T follicular helper cell (primary cell): Measurements from ENCODE around the gene SLC51A.
"Not testable (repeated sequence)": the region's sequence is repeated elsewhere in the genome, so short reads cannot be mapped to it uniquely, and the experiment has no call there.

Source experiments
- DNase-seq: peaks from one replicate; pipeline ENCODE4 v3.0.0-alpha.2; 2020; ENCODE audit warnings: low read depth

Gene SLC51A

DNA sequence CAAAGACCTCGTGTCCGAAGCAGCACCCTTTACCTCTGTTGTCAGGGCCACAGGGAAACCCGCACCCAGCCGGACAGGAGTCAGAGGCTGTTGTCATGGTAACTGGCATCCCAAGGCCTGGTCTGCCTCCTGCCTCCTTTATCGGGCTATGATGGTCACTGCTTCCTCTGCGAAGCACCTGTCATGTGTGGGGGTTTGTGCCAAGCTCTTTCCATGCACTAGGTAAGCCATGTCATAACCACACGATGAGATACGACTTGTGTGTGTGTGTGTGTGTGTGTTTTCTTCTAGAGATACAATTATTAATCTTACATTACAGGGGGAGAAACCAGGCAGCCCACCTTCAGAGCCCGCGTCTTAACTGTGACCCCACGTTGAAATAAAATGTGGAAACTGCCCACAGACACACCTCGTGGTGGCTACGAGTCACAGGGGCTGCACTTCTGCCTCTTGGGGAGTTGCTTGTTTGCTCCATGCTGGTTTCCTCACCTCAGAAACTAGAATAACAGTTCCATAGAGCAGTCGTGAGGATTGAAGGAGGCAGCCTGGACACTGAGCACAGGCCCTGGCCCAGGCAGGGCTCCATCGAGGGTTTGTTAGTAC, 23.1 kb upstream of the SLC51A start:
- no peak for DNase-seq

DNA sequence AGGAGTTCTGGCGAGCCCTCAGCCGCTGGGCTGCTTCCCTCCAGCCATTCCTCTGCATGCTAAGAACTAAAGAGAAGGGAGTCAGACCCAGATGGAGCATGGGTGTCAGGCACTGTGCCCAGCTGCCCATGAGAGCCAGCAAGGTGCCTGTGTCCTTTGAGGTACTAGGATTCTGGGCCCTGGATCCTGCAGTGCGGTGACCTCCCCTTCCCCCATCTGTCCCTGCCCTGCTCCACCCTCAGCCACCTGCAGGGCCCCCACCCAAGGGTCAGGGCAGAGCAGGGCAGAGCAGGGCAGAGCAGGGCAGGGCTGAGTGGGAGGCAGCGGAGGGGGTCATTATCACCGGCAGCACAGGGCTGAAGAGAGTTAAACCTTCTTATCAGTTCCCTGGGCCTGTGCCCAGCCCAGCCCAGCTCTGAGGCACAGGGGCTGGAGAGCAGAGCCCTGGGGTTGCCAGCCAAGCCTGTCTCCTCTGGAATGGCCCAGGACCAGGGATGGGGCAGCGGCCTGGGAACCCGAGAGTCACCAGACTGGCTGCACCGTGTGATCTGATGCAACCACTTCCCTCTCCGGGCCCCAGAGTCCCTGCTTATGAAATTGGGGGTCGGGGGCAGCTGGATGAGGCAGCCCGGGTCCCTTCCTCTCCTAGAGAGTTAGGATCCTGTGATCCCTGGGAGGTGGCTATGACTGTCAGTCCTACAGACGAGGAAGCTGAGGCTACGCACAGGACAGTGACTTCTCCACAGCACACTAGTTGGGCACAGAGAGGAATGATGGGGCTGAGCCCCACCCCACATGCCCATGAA, 22.4 kb upstream of the SLC51A start:
- no peak for DNase-seq

DNA sequence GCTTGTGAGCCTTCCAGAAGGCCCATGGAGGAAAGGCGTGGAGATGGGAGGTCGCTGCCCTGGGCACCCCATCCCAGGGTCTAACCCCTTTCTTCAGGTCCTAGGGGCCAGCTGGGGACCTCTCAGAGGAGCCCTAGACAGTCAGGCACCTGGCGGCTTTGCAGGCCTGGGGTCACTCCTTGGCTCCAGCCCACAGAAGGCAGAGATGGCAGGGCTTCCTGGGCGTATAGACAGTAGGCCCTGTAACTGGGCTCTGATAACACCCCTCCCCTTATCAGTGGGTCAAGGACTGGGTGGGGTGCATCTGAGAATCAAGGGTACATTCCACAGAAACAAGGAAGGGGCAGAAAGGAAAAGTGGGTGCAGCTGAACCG, 21.8 kb upstream of the SLC51A start:
- no peak for DNase-seq

DNA sequence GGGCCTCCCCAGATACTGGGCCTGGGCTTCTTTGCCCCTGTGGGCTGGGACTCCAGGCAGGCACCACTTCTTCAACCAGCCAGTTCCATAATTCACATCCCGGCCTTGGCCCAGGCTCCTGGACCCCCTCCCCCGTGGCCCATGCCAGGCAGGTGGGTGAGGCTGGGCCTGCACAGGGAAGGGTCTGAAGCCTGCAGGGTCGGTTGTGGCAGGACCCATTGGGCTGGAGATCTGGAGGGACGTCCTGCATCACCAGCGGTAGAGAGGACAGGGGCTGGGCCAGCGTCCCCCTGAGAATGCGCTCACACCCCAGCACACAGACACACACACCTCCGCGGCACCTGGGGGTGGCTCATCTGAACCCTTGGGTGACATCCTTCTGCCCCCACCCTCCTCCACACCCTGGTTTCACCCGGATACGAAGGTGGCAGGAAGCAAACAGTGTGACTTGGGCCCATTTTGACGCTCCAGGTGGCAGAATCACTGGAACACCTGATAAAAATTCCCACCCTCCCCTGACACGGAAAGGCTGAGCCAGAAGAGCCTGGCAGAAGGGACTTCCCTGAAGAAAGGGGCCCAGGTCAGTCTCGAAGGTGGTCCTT, 20.6 kb upstream of the SLC51A start:
- no peak for DNase-seq

DNA sequence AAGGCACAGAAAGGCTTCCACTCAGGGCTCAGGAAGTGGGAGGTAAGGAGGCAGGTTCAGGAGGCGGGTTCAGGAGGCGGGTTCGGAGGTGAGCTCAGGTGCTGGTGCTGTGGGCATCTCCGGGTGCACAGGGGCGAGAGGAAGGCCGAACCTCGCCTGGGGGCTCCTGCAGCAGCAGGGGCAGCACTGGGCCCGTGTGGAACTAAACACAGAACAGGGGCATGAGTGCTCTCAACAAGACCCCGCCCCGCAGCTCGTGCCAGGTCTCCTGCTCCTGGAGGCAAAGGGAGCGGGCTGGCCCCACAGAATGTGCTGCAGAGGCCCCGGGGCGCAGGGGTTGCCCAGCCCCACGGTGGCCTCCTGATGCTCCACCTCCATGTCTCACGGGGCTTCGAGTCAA, 18.8 kb upstream of the SLC51A start:
- no peak for DNase-seq

DNA sequence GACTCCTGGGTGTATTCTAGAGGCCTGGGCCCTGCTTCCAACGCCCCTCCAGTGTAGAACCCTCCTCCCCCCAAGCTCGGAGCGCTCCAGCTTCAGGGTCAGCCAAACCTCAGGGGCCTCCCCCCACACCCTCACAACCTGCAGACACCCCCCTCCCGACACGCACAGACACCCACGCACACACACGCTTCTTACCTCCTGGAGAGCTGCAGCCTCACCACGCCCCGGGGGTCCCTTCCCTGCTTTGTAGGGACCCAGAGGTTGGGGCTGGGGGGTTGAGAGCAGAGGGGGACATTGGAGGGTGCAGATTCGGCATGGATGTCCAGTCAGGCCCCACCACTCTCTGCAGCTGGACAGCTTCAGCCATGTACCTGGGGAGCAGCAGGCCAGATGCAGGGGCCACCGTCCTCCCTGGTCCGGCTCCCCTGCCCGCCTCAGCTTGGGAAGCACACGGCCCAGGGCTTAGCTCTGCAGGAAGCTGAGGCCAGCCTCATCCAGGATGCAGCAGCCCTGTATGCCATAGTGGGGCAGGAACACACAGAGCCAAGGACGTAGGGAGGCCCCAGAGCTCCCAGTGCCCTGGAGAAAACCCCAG, 18.2 kb upstream of the SLC51A start:
- DNase-seq = no peak

DNA sequence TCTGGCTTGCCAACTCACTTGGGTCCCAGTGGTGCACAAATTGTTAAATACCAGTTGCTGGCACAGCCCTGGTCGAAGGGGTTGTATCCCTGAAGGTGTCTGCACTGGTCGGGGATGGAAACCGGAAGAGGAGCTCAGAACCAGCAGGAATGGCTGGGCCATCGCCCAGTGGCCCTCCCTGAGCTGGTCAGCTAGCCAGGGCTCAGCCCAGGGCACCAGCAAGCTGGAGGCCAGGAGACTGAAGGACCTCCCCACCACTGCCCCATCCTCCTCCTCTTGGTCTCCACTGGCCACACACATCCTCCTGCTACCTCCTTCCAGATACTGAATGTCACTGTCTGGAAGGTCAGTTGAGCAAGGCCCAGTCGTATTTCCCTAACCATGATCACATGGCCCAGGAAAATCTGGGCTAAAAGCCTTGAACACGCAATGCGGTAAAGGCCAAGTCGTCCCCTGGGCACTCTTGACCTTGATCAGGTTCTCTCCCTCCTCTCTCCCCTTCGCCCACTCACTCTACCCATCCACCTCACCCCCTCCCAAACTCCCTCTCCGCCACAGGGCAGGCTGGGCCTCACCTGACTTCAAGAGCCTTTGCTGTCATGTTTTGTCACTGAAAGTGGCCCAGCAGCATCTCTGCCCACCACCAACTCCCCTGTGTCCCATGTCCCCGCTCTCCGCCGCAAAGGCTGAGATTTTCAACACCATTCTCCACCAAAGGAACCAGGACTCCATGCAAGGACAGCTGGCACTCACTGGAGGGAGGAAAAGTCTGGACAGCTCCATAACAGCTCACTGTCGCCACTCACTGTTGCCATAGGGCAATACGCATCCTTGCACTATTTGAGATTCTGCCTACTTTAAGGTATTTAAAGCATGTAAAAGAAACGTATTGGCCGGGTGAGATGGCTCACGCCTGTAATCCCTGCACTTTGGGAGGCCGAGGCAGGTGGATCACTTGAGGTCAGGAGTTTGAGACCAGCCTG, 17.3 kb upstream of the SLC51A start:
- DNase-seq = no peak

DNA sequence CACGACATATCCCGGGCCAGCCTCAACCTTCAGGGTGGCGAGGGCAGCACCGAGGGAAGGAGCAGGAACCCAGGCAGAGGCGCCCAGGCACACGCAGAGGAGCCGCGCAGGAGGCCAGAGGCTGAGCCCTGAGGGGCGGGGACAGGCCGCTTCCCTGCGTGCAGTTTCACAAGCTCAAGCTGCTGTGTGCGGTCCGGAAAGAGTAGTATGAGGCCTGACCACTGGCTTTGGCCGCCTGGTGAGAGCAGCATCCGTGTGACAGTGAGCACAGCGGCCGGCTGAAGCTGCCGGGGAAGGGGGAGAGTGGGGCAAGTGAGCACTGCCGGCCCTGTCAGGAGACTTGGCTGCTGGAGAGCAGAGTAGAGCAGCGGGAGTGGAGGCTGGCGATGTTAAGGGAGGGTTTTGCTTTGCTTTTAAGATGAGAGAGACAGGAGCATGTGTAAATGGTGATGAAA, 13.8 kb upstream of the SLC51A start:
- DNase-seq = no peak

DNA sequence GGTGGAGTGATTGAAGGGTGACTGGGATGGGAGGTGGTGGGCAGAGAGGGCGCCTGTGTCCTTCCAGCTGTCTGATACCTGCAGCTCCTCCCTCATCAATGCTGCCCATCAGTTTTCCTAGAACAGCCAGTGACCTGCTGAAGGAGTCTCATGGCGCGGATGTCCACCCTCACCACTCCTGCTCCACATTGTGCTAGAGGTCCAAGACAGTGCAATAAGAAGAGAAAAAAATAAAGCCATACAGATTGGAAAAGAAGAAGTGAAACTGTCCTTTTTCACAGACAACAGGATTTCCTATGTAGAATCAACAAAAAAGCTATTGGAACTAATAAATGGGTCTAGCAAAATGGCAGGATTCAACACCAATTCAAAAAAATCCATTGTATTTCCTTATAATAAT, 12.5 kb upstream of the SLC51A start:
- DNase-seq = no peak

DNA sequence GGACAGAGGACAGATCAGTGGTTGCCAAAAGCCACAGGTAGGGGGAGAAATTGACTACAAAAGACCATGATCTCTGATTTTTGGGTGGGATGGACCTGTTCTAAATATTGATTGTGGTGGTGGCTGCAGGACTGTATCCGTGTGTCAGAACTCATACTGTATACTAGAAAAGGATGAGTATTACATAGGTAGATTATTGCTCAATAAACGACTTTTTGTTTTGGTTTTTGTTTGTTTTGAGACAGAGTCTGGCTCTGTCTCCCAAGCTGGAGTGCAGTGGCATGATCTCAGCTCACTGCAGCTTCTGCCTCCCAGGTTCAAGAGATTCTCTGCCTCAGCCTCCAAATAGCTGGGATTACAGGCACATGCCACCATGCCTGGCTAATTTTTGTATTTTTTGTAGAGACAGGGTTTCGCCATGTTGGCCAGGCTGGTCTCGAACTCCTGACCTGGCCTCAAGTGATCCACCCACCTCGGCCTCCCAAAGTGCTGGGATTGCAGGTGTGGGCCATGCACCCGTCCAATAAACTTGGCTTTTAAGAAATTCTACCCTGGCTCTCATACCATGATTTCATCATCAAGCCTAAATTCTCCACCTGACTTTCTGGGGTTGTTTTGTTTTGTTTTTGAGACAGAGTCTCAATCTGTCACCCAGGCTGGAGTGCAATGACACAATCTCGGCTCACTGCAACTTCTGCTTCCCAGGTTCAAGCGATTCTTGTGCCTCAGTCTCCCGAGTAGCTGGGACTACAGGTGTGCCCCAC, 10.7 kb upstream of the SLC51A start:
- DNase-seq = not testable (repeated sequence)

DNA sequence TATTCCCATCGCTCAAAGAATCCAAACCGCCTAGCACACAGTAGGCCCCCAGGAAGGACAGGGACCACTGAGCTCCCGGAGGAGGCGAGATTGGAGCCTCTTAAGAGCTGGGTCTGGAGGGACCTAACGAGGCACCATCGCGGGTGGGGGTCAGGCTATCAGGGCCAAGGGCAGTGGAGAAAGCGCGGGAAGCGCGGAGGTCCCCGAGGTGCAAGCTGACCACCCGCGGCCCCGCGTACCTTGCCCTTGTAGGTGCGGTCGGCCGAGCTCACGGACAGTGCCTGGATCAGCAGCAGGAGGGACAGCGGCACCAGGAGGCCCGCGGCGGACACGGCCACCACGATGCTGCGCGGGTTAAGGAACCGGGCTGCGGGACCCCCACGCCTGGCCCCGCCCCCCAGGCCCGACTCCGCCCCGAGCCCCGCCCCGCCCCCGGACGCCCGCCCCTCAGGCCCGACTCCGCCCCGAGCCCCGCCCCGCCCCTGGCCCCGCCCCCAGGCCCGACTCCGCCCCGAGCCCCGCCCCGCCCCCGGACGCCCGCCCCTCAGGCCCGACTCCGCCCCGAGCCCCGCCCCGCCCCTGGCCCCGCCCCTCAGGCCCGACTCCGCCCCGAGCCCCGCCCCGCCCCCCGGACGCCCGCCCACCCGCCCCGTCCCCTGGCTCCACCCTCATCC, 9.0 kb upstream of the SLC51A start:
- no peak for DNase-seq

DNA sequence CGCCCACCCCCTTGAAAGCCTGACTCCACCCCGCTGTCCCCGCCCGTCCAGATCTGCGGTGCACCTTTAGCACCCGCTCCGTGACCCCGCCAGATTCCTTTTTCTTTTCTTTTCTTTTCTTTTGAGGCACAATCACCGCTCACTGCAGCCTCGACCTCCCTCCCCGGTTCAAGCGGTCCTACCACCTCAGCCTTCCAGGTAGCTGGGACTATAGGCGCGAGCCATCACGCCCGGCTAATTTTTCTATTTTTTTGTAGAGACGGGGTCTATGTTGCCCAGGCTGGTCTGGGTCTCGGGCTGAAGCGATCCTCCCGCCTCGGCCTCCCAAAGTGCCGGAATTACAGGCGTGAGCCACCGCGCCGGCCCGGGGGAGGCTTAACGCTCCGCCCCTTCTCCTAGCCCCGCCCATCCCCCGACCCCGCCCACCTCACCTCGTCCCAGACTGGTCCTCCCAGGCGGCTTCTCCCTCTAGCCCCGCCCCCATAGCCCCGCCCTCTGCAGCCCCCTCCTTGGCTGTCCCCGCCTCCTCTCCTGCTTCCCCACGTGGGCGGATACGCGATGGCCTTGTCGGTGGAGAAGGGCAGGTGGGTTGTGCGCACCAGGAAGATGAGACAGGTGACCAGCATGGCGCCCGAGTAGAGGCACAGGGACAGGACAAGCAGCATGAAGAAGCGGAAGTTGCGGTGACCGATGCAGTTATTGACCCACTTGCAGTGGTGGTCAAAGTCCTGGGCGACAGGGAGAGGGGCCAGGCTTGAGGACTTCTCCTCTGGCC, 8.3 kb upstream of the SLC51A start:
- DNase-seq = peak; percentile 59

DNA sequence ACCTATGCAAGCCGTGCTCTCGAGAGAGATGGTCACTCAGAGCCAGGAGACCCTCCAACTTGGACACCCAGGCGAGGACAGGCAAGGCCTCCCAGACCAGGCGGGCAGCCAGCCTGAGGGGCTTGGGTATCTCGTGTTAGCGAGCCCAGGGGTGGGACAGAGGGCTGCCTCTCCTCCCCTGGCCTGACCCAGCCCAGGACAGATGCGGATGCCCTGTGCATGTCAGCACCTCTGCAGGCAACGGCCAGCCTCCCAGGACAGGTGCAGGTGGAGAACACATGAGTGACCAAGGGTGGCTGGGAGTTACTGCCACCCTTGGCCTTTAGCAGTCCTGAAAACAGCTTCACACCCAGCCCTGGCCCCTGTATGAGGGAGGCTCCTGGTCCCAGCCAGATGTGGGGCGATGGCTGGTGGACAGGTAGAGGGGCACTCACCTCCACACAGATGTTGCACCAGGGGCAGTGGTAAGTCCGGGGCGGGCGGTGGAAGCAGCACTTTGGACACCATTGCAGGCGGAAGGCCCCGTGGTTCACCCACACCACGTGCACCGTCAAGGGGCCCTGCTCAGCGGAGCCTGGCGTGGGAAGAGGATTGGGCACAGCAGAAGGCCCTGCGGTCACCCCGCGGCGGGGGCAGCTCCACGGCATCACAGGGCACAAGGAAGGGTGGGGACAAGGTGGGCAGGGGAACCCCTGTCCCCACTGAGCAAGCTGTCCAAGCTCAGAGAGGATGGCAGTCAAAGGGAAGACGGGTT, 7.2 kb upstream of the SLC51A start:
- DNase-seq = no peak

DNA sequence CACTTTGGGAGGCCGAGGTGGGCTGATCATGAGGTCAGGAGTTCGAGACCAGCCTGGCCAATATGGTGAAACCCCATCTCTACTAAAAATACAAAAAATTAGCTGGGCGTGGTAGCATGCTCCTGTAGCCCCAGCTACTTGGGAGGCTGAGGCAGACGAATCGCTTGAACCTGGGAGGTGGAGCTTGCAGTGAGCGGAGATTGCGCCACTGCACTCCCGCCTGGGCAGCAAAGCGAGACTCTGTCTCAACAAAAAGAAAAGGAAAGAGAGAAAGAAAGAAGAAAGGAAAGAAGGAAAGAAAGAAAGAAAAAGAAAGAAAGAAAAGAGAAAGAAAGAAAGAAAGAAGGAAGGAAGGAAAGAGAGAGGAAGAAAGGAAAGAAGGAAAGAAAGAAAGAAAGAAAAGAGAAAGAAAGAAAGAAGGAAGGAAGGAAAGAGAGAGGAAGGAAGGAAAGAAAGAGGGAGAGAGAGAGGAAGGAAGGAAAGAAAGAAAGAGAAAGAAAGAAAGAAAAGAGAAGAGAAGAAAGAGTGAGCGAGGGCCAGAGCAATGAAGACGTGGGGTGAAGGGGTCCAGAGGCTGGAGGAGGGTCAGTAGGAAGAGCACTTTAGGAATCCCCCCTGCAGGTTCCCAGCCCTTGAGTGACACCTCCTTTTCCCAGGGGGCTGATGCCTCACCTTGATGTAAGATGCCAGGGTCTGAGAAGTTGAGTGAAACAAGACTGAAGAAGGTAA, 6.2 kb upstream of the SLC51A start:
- not testable (repeated sequence) for DNase-seq

DNA sequence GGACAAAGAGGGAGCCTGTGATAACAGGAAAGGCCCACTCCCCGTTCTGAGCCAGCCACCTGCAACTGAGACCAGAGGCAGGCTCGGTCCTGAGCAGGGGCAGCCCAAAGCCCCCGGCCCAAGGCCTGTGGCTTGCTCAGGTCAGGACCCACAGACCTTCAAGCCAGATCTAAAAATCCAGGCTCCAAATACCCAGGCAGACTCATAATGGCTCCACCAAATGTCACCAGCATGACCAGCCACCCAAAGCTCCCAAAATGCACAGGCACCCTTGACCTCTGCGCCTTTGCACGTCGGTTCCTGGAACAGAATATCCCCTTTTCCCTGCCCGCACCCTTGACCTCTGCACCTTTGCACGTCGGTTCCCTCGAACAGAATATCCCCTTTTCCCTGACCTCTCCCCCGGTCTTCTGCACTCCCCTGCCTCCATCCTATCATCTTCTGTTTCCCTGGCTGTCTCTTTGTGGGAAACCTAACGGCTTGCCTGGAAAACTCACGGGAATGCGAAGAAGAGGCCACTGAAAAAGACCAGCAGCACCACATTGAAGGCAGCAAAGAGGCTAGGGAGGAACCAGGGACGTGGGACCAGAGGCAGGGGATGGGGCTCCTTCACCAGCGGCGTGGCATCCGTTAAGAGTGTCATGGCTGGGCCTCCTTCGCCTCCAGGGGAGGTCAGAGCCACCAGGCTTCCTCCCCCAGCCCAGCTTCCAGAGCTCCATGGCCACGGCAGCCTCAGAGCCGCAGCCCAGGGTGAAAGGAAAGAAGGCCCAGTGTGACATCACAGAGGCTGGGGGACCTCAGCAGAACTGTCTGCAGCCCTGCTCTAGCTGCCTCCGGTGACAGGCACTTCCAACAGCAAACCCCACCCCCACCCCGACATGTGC, 5.4 kb upstream of the SLC51A start, which contains the start of gene ZDHHC19:
ZDHHC19 (minus strand) TSS at position 728 of the 884 bp plus-strand sequence; CDS start at position 643, 85 bp downstream.
- DNase-seq = no peak

DNA sequence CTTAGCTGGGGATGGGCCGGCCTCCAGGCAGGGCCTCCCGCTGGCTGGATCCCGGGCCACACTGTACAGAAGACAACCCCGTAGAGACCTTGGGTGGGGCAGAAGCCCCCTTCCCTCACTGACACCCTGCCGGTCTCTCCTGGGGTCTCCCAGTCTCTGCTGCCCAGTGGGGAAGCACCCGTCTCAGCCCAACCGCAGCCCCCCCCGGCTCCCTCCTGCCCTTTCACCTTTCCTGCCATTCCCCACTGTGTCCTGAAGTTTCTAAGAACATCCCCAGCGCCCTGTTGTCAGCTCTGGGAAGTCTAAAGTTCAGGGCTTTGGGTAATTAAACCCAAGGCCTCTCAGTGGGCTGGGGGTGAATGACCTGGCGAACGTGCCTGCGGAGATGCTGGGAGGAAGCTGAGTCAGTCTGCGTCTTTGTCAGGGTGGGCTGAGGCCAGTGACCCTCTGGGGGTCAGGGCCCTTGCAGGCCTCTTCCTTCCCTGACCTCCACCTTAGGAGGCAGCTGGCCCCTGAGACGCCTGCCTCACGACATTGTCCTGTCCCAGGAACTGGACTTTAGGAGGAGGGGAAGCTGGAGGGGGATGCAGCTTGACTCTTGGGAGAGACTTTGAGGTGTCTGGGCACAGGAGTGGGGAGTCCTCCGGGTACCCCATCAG, 1.4 kb upstream of the SLC51A start:
- DNase-seq = no peak
